Body of pancreas (tissue), 4 donors: ENCODE data around the gene DOCK3. TPM values are rescaled to one million over a fixed set of nuclear protein-coding genes. Genes with fewer than 3 reads are reported as not detected.

Experiments used
- ATAC-seq: fragments of 150-250 bp; one replicate; pipeline ENCODE4 v1.9.1; 2016
- DNase-seq, 4 donors: peaks; one replicate each; pipeline ENCODE4 v3.0.0-alpha.2; 2019
- H3K27ac ChIP-seq, 4 donors: fragments of 200-600 bp; sonication (generic); 1 replicate in 3 of 4; 2 replicates in 1 of 4; pipeline versions ENCODE4 v1.5.1 to v1.6.1; 2016 to 2019; ENCODE audit warnings: mild to moderate bottlenecking in 1 of 4, mixed read lengths in 1 of 4, moderate library complexity in 1 of 4
- H3K27me3 ChIP-seq, 2 donors: fragments of 200-600 bp; sonication (generic); one replicate each; pipeline ENCODE4 v1.6.0; 2016; ENCODE audit warnings: mild to moderate bottlenecking in 1 of 2
- H3K36me3 ChIP-seq, 2 donors: fragments of 200-600 bp; sonication (generic); replicated peaks in 1 of 2; 2 replicates each; pipeline ENCODE4 v1.5.1; 2016; ENCODE audit warnings: low read depth in 2 of 2; ENCODE audit not compliant: insufficient read depth in 1 of 2
- H3K4me1 ChIP-seq: fragments of 200-600 bp; sonication (generic); one replicate; pipeline ENCODE4 v1.6.0; 2016
- H3K4me3 ChIP-seq, 2 donors: fragments of 200-600 bp; sonication (generic); 1 replicate in 1 of 2; 2 replicates in 1 of 2; pipeline ENCODE4 v1.5.1; 2016 to 2019
- H3K9me3 ChIP-seq, 3 donors: fragments of 200-600 bp; sonication (generic); 1 replicate in 2 of 3; 2 replicates in 1 of 3; pipeline ENCODE4 v1.5.1; 2016
- POLR2A ChIP-seq, 3 donors: fragments of 450-650 bp; IDR thresholded peaks; one replicate each; pipeline ENCODE4 v1.6.1; 2016; ENCODE audit warnings: antibody characterized with exemption in 3 of 3, mild to moderate bottlenecking in 2 of 3
- WGBS, 2 donors: methylation state at CpG; one replicate each; pipeline ENCODE4 v1.1.5; 2017; 5-methylcytosine and 5-hydroxymethylcytosine counted together
- intact Hi-C: fragments of 100-400 bp; cut with DNase I; formaldehyde crosslinking; loops from one replicate; pipeline ENCODE4 v1.15.1; 2023
- total RNA-seq, 2 donors: library from RNA; depleted of rRNA; stranded (reverse); fragments of >200 nt; gene quantifications; one replicate each; pipeline ENCODE4 v1.1.0, GENCODE V29; 2016
- TF ChIP-seq, protein P1 (sequence below), 7 experiments: fragments of 450-650 bp in 4 of 7; fragments of 200-600 bp in 3 of 7; sonication (generic) in 3 of 7; IDR thresholded peaks; one replicate each; pipeline ENCODE4 v1.5.1; 2016 to 2019; ENCODE audit warnings: antibody characterized with exemption in 7 of 7

The DOCK3 gene
- total RNA-seq, 2 donors from 2014 or later, result 0.52 TPM; not detected in 1

DNA sequence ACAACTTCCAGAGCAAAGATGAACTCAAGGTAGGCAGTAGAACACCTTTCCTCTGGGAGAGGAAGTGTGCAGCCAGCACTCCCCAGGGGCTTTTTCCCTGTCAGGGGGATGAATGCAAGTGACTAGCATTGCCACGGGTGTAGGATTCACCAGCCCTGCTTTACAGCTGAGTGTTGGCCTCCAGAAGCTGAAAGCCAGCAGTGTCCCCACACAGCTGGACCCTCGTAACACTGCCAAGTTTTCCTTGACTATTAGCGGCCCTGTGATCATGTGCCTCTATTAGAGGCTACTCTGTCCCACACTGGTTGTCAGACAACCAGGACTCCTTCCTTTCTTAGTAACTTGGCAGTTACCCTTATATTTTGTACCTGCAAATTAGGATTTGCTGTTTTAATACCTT lies 605.4 kb downstream of the DOCK3 start:
- TF ChIP-seq, protein P1, sequence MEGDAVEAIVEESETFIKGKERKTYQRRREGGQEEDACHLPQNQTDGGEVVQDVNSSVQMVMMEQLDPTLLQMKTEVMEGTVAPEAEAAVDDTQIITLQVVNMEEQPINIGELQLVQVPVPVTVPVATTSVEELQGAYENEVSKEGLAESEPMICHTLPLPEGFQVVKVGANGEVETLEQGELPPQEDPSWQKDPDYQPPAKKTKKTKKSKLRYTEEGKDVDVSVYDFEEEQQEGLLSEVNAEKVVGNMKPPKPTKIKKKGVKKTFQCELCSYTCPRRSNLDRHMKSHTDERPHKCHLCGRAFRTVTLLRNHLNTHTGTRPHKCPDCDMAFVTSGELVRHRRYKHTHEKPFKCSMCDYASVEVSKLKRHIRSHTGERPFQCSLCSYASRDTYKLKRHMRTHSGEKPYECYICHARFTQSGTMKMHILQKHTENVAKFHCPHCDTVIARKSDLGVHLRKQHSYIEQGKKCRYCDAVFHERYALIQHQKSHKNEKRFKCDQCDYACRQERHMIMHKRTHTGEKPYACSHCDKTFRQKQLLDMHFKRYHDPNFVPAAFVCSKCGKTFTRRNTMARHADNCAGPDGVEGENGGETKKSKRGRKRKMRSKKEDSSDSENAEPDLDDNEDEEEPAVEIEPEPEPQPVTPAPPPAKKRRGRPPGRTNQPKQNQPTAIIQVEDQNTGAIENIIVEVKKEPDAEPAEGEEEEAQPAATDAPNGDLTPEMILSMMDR (IDR thresholded peaks at IDR 0.05), result no peak
- TF ChIP-seq POLR2A (IDR thresholded peaks at IDR 0.05), result no peak
- H3K36me3 ChIP-seq, result no peaks in the 10 kb centered on the region
- intact Hi-C loops, result no loop called here
- no peaks in the 10 kb centered on the region for H3K27me3 ChIP-seq
- no peaks in the 10 kb centered on the region for H3K9me3 ChIP-seq
- 66 to 67% methylated on average over 3 of the region's 3 CpGs for WGBS, 2 donors
- ATAC-seq, result no peak
- no peaks in the 10 kb centered on the region for H3K4me1 ChIP-seq
- no peak overlapping the region for H3K4me3 ChIP-seq
- H3K27ac ChIP-seq, result no peak overlapping the region
- no peak for DNase-seq

DNA sequence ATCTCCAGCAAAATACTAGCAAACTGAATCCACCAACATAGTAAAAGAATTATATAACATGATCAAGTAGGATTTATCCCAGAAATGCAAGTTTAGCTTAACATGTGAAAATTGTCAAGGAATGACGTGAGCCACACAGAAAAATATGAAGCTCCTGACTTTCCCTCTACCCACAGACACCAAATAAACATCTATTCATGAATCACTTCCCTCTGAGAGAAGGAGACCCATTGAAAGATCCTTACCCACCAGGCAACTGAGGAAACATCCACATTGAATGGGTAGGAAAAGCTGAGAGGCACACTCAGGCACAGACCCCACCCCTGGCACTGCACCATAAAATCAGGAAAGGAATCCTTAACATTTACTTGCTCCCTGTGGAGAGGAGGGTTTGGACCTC lies 608.2 kb downstream of the DOCK3 start:
- DNase-seq, result no peak
- Histone ChIP-seq H3K4me1 (no peaks in the 10 kb centered on the region), H3K27me3 (no peaks in the 10 kb centered on the region), H3K36me3 (no peaks in the 10 kb centered on the region), H3K9me3 (peaks cover 0 to 12% (median 0%) of the 10 kb centered on the region in 3 donors), H3K4me3 (no peak overlapping the region), H3K27ac (no peak overlapping the region)
- 74 to 76% methylated on average over 1 of the region's 1 CpG for WGBS, 2 donors
- no peak for ATAC-seq
- TF ChIP-seq POLR2A (IDR thresholded peaks at IDR 0.05), result no peak
- TF ChIP-seq, protein P1 (IDR thresholded peaks at IDR 0.05), result no peak
- intact Hi-C loops, result no loop called here

DNA sequence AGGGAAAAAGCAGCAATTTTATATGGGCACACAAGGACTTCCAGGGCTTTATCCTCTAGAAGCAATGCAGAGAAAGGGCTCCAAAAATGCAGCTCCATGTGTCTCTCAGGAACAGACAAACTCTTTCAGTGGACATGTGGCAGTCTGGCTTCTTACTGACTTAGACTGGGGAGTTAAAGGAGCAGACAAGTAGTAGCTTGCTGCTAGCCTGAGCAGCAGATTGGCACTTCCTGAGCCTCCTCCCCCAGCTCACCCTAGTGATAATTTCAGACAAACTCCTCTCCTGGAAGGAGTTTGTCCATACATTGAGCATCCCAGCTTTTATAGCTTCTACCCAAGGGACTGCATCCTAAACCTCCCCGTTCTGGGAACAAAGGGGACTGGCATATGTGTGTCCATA lies 608.7 kb downstream of the DOCK3 start:
- H3K4me3 ChIP-seq, result no peak overlapping the region
- H3K36me3 ChIP-seq, result no peaks in the 10 kb centered on the region
- peaks cover 0 to 12% (median 0%) of the 10 kb centered on the region in 3 donors for H3K9me3 ChIP-seq
- no peak overlapping the region for H3K27ac ChIP-seq
- H3K27me3 ChIP-seq, result no peaks in the 10 kb centered on the region
- WGBS, 2 donors, result 65 to 82% methylated on average over 1 of the region's 1 CpG
- TF ChIP-seq, protein P1 (IDR thresholded peaks at IDR 0.05), result no peak
- no peak for TF ChIP-seq POLR2A (IDR thresholded peaks at IDR 0.05)
- DNase-seq (no peak), ATAC-seq (no peak)
- H3K4me1 ChIP-seq, result no peaks in the 10 kb centered on the region
- intact Hi-C loops, result no loop called here

DNA sequence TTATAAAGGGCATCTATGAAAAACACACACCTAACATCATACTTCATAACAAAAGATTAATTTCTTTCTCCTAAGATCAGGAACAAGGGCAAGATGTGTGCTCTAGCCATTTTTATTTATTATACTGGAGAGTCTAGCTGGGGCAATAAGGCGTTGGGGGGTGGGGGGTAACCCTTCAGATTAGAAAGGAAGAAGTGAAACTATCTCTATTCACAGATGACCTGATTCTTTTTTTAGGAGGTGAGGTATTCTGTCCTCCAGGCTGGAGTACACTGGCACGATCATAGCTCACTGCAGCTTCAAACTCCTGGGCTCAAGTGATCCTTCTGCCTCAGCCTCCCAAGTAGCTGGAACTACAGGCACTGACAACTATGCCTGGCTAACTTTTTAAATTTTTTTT lies 620.9 kb downstream of the DOCK3 start:
- DNase-seq (no peak), ATAC-seq (no peak)
- no peaks in the 10 kb centered on the region for H3K4me1 ChIP-seq
- no peaks in the 10 kb centered on the region for H3K27me3 ChIP-seq
- H3K27ac ChIP-seq, result no peak overlapping the region
- H3K4me3 ChIP-seq, result no peak overlapping the region
- H3K36me3 ChIP-seq, result no peaks in the 10 kb centered on the region
- H3K9me3 ChIP-seq, result no peaks in the 10 kb centered on the region
- TF ChIP-seq, protein P1 (IDR thresholded peaks at IDR 0.05), result no peak
- TF ChIP-seq POLR2A (IDR thresholded peaks at IDR 0.05), result no peak
- 58 to 62% methylated on average over 2 of the region's 2 CpGs for WGBS, 2 donors
- intact Hi-C loops, result no loop called here

DNA sequence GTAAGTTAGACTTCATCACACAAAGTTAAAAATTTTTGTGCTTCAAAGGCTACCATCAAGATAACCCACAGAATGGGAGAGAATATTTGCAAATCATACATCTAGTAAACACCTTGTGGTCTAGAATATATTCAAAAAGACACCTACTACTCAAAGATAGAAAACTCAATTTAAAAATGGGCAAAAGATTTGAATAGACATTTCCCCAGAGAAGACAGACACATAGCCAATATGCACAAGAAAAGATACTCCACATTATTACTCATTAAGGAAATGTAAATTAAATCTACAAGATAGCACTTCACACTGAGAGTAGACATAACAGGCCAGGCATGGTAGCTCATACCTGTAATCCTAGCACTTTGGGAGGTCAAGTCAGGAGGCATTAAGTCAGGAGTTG lies 622.6 kb downstream of the DOCK3 start:
- Histone ChIP-seq H3K4me3 (no peak overlapping the region), H3K36me3 (no peaks in the 10 kb centered on the region), H3K27me3 (no peaks in the 10 kb centered on the region), H3K27ac (no peak overlapping the region), H3K9me3 (no peaks in the 10 kb centered on the region), H3K4me1 (no peaks in the 10 kb centered on the region)
- no peak for TF ChIP-seq POLR2A (IDR thresholded peaks at IDR 0.05)
- DNase-seq, result no peak
- ATAC-seq, result no peak
- intact Hi-C loops, result no loop called here
